Amniotic epithelial cell (primary cell): ENCODE measurements around the gene IL15RA.
"Not testable (repeated sequence)": the region's sequence is repeated elsewhere in the genome, so short reads cannot be mapped to it uniquely, and the experiment has no call there.

Experiments
- DNase-seq: peaks from one replicate; pipeline ENCODE4 v3.0.0-alpha.2; 2010; ENCODE audit warnings: low read depth

IL15RA gene

DNA sequence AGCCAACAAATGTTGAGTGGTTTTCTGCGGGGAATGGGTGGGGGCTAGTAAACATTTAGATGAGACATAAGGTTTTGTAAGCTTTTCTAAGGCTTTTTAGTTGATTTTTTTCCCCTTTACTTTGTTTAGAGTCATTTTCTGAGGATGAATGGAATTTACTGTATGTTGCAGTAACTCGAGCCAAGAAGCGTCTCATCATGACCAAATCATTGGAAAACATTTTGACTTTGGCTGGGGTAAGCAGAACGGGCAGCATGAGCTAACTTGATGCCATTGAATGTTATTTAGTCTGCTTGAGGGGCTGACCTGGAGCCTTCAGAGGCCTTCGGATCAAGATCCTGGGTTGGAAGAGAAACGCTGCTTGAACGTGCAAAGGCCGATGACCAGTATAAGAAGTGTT, 50.0 kb downstream of the IL15RA start:
- DNase-seq = no peak

DNA sequence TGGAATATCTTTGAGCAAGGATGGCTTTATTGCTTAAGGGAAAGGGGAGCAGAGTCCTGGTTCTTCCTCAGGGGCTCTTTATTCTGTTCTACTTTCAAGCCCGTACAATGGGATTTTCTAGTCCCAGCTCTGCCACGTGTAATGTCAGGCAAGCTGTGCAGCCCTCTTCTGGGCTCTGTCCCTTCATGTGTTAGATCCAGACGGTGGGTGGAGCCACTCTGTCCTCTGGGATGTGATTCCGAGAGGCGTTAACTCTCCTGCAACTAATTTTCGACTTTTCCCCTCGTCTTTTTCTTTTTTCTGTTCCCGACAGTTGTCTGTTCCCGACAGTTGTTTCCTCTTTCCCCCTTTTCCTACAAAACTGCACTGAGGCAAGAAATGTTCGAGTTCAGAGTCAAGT, 52.5 kb downstream of the IL15RA start:
- DNase-seq = no peak

DNA sequence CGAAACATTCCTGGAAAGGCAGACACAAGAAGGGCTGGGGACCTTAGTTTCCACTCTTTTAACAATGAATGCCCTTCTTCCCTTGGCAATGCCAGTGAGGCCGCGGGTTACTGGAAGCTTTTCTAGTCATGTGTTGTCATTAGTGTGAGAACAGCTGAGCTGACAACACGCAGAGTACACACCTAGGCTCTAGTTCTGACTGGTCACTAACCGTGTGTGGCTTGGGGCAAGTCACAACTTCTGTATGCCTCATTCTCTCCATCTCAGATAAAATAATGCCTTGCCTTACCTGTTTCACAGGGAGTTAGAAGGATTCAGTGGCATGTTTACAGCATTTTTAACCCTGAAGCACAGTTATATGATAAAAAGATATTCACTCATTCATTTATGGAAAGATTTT, 55.6 kb downstream of the IL15RA start:
- DNase-seq = no peak

DNA sequence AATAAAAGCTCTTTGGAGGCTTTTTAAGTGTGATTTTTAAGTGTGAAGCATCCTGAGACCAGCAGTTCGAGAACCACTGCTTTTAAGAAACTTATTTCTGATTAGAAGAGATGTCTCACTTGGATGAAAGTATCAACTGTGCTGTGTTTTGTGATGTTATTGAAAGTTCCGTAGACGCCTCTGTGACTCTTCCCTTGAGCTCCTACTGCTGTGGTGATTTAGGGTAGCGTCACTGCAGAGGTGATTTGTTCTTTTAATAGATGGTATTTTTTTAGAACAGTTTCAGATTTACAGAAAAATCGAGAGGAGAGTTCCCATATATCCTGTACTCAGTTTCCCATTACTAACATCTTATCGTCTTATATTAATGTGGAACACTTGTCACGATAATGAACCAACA, 57.8 kb downstream of the IL15RA start:
- no peak for DNase-seq

DNA sequence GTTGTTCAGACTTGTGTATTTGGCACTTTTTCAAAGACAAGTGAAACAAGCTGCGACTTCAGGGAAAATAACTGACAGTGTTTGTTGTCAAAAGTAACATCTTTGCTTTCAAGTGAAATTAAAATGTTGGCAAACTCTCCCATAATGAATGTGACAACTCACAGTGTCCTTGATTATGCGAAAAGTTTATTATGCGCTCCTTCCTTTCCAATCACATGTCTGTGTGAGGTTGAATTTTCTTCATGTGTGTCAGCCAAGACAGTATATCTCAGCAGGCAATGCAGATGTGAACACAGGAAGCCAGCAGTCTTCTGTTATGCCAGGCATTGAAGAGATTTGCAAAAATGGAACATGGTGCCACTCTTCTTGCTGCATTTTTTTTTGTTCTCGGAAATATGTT, 58.6 kb downstream of the IL15RA start:
- no peak for DNase-seq

DNA sequence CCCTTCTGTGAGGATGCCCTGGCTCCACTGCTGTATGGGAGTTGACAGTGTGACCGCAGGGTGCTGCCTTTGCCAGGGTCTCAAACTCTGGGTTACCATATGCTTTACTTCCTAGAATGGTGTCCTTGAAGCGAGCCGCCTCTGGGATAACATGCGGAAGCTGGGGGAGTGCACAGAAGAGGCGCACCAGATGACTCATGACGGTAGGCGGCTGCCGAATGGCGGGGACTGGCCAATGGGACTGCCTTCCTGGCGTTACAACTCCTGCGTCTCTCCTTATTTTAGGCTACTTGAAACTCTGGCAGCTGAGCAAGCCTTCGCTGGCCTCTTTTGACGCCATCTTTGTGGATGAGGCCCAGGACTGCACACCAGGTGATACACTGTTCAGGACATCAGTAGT, 60.0 kb downstream of the IL15RA start:
- DNase-seq = no peak

DNA sequence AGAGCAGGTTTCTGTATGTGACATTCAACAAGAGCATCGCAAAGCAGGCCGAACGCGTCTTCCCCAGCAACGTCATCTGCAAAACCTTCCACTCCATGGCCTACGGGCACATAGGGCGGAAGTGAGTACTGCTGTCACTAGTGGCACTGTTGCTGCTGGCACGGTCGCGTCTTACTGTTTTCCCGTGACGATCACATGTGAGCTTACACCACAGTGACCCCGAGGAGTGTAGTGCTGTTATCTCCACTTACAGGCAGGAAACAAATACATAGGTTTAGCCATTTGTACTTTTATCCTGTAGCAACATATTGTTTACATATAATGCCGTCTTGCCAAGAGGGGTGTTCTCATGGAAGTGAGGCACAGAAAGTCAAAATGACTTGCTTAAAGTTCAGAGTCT, 61.9 kb downstream of the IL15RA start:
- DNase-seq = no peak

DNA sequence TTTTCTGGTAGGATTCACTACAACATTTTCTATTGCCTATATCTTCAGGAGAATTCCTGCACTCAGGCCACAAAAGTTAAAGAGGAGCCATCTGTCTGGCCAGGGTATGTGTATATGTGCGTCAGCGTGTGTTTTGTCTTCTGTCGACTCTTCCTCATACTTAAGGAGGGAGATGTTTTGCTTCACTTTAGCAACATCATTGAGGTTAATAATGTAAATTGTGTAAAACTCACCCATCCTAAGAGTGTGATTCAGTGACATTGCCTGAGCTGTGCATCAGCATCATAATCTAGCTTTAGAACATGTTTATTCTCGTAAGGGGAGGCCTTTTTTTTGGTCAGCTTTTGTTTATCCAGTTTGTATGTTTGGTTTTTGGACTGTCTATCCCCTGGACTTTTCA, 63.6 kb downstream of the IL15RA start:
- no peak for DNase-seq

DNA sequence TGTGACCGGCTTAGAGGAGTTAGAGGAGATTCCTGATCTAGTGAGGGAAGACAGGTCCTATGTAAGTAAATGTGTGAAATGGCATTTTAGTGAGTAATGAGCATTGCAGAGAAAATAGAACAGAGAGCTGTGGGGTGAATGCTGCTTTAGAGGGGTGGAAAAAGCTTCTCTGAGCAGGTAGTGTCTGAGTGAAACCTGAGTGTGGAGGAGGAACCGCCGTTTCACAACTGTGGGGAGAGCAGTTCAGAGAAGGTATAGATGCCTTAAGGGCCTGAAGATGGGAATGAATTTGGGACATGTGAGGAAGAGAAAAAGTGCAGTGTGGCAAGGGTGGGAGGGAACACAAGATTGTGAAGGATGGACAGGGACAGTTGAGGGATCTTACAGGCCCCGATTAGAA, 65.7 kb downstream of the IL15RA start:
- no peak for DNase-seq

DNA sequence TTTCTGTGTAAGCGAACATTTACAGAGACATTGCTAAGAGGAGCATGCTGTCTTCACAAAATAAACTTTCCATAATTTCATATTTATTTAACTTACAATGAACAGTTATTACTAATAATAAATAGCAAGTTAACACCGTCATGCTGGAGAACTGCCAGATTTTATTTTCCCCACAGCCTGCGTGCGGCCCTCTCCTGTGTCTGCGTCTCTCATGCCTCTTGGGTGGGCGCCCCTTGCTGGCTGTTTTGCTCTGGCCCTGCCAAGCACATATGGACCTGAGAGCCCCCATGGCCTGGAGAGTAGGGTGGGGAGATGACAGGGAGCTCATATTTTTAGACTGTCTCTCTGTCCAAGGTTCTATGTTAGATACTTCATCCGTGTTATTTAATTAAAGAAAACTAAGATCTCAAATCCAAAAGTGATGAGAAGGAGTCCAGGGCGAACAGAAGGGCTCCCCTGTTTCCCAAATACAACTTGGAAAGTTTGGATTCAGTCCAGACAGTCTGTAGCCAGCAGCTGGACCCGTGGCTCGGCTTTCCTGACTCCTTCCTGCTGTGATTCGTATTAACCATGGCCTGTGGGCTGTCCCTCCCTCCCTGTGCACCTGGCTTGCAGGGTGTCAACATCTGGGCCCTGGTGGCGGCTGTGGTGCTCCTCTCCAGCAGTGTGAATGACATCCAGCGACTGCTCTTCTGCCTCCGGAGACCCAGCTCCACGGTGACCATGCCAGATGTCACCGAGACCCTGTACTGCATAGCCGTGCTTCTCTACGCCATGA, 66.8 kb downstream of the IL15RA start:
- no peak for DNase-seq

DNA sequence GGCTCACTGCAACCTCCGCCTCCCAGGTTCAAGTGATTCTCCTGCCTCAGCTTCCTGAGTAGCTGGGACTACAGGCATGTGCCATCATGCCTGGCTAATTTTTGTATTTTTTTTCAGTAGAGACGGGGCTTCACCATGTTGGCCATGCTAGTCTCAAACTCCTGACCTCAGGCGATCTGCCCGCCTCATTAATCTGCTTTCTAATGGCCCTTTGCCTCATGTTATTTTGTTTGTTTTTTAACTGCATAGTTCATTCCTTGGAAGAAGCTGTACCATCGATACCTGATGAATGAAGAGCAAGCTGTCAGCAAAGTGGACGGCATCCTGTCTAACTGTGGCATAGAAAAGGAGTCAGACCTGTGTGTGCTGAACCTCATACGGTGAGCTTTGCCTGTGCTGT, 68.7 kb downstream of the IL15RA start:
- DNase-seq = not testable (repeated sequence)

DNA sequence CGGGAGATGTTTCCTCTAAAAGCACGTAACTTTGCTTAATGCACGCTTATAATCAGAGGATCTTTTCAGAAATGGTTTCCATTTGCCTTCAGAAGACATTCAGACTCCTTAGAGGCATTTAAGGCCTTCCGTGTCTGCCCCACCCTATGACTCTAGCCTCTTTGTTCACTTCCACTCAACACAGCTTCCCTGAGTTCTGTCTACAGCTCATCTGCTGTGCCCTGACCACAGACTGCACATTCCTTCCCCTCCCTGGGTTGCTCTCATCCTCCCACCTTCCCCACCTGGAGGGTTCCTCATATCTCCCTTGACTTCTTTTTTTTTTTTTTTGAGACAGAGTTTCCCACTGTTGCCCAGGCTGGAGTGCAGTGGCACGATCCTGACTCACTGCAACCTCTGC, 70.7 kb downstream of the IL15RA start:
- DNase-seq = no peak

DNA sequence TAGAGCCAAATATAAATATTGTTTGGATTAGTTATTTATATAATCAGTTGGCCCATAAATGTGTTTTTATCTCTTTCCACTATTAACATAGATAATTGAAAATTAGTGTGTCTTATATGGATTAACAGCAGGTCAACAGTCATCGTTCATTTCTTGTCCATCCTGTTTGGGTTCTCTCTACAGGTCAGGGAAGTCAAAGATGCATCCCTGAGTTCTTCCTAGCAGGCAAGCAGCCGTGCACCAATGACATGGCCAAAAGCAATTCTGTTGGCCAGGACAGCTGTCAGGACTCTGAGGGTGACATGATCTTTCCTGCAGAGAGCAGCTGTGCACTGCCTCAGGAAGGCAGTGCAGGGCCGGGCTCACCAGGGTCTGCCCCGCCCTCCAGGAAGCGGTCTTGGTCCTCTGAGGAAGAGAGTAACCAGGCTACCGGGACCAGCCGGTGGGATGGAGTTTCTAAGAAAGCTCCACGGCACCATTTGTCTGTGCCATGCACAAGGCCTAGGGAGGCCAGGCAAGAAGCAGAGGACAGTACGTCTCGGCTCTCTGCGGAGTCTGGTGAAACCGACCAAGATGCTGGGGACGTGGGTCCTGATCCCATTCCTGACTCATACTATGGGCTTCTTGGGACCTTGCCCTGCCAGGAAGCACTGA, 71.4 kb downstream of the IL15RA start:
- no peak for DNase-seq

DNA sequence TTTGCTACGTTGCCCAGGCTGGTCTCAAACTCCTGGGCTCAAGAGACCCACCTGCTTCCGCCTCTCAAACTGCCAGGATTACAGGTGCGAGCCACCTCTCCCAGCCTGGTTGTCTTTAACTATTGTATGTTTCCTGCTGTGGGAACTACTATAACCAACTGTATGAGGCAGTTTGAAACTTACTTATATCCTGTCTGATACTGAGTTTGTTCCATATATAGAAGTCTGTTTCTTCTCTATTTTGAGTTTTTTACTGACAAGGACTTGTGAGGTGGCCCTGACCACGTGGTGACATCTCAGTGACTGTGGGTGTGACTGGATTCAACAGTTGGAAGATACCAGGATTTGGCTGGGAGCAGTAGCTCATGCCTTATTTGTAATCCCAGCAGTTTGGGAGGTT, 73.1 kb downstream of the IL15RA start:
- no peak for DNase-seq

DNA sequence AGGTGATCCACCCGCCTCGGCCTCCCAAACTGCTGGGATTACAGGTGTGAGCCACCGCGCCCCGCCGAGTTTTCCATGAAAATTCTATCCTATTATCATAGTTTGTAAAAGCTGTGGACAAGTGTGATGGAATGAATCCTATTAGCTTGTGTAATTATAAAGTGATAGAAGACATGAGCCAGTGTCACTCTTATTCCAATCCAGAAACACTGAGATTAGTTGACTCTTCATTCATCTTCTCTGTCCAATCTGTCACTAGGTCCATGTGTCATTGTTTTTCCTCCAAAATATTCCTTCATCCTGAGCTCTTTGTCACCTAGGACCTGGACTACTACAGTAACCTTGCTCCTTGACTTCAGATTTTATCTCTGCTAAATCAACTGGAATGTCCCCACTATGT, 73.8 kb downstream of the IL15RA start:
- no peak for DNase-seq

DNA sequence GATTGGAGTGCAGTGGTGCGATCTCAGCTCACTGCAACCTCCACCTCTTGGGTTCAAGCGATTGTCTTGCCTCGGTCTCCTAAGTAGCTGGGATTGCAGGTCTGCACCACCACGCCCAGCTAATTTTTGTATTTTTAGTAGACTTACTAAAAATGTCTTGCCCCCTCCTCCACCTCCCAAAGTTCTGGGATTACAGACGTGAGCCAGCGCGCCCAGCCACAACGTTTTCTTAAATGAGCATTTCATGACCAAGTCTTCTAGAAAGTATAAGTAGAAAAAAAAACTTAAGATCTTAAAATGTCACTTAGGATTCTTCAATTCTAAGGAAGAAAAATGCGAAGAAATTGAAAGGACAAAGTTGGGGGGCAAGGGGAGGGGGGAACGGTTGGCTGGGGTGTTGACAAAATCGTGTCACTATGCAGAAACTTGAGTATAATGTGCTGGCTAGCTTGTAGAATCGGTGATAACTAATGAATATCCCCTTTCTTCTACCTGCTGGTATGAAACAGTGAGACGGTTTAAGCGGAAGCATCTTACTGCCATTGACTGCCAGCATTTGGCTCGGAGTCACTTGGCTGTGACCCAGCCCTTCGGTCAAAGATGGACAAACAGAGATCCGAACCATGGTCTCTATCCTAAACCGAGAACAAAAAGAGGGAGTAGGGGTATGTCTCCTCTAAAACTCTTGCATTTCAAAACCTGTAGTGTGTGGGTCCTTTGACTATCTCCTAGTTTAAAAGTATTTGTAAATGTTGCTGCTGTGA, 74.7 kb downstream of the IL15RA start:
- DNase-seq = no peak
